ENCODE measurements around the gene PGAM5. TPM values are rescaled to one million over a fixed set of nuclear protein-coding genes. Genes with fewer than 3 reads are reported as not detected.

Gene PGAM5
- 6.4 and 7.8 TPM in 2 replicates for polyA plus RNA-seq

GRCh38 chr12:132710405-132711079 lies at the start of gene PGAM5:
Gene PGAM5 (plus strand): TSS chr12:132710842. CDS start chr12:132710877, 35 bp downstream.

GRCh38 chr12:132687211-132688164 lies 23.2 kb upstream of the PGAM5 start, which contains the start of the genes POLE and PXMP2:
Gene POLE (minus strand): TSS chr12:132687342. CDS start chr12:132687315, 27 bp downstream.
Gene PXMP2 (plus strand): TSS chr12:132687587. CDS start chr12:132687671, 84 bp downstream.

GRCh38 chr12:132761032-132761920 lies 50.6 kb downstream of the PGAM5 start, which contains the start of gene ANKLE2:
Gene ANKLE2 (minus strand): TSS chr12:132761832. CDS start chr12:132761798, 34 bp downstream.

Other genes starting within 250 kb of the PGAM5 start
- gene FBRSL1, start 220.7 kb upstream of the PGAM5 start, polyA plus RNA-seq: 0.17 TPM in 2 replicates
- gene LRCOL1, start 100.3 kb upstream of the PGAM5 start, polyA plus RNA-seq: not detected in 2 replicates
- gene P2RX2, start 92.1 kb upstream of the PGAM5 start, polyA plus RNA-seq: not detected in 2 replicates
- 0.31 TPM in 1 of 2 replicates, not detected in the other for gene POLE, start 23.5 kb upstream of the PGAM5 start, polyA plus RNA-seq
- 0.85 and 5.0 TPM in 2 replicates for gene PXMP2, start 23.3 kb upstream of the PGAM5 start, polyA plus RNA-seq
- 8.9 and 10.4 TPM in 2 replicates for gene ANKLE2, start 51.0 kb downstream of the PGAM5 start, polyA plus RNA-seq
- gene GOLGA3, start 118.0 kb downstream of the PGAM5 start, polyA plus RNA-seq: 3.4 and 4.3 TPM in 2 replicates
- 0.45 and 1.7 TPM in 2 replicates for gene CHFR, start 176.8 kb downstream of the PGAM5 start, polyA plus RNA-seq
- gene ZNF605, start 245.5 kb downstream of the PGAM5 start, polyA plus RNA-seq: 11.2 and 14.6 TPM in 2 replicates

Data from Purkinje cell (primary cell).